Smooth muscle cell (in vitro differentiated cells): Measurements from ENCODE around the gene DHX40. TPM values are rescaled to one million over a fixed set of nuclear protein-coding genes. Genes with fewer than 3 reads are reported as not detected.
A peak's percentile ranks its signal among the peaks of the same experiment; 100 is the strongest.
"Not testable (repeated sequence)": the region's sequence is repeated elsewhere in the genome, so short reads cannot be mapped to it uniquely, and the experiment has no call there.

Experiments
- DNase-seq: peaks from one replicate; lab custom pipeline; 2025; ENCODE audit not compliant: unreplicated experiment; lab: John Stamatoyannopoulos, UW
- H2AFZ ChIP-seq: fragments of 200-600 bp; sonication (generic); 2 replicates; pipeline ENCODE4 v1.6.0; 2016; ENCODE audit warnings: antibody characterized with exemption, low read depth, mild to moderate bottlenecking
- H3F3A ChIP-seq: fragments of 200-600 bp; sonication (generic); 2 replicates; pipeline ENCODE4 v1.6.0; 2017; ENCODE audit warnings: antibody characterized with exemption, low read depth
- H3K27ac ChIP-seq: fragments of 200-600 bp; sonication (generic); 2 replicates; pipeline ENCODE4 v1.5.1; 2016; ENCODE audit warnings: low read depth, mild to moderate bottlenecking
- H3K27me3 ChIP-seq: fragments of 200-600 bp; sonication (generic); 2 replicates; pipeline ENCODE4 v1.6.1; 2016; ENCODE audit warnings: low read depth, mild to moderate bottlenecking
- H3K36me3 ChIP-seq: fragments of 200-600 bp; sonication (generic); 2 replicates; pipeline ENCODE4 v1.5.1; 2016; ENCODE audit warnings: low read depth
- H3K4me1 ChIP-seq: fragments of 200-600 bp; sonication (generic); 2 replicates; pipeline ENCODE4 v1.5.1; 2016; ENCODE audit warnings: low read depth
- H3K4me2 ChIP-seq: fragments of 200-600 bp; sonication (generic); 2 replicates; pipeline ENCODE4 v1.6.0; 2016; ENCODE audit warnings: mild to moderate bottlenecking
- H3K4me3 ChIP-seq: fragments of 200-600 bp; sonication (generic); 2 replicates; pipeline ENCODE4 v1.5.1; 2016; ENCODE audit warnings: mild to moderate bottlenecking
- H3K79me2 ChIP-seq: fragments of 200-600 bp; sonication (generic); 2 replicates; pipeline ENCODE4 v1.6.0; 2016; ENCODE audit warnings: low read depth, mild to moderate bottlenecking
- H3K9ac ChIP-seq: fragments of 200-600 bp; sonication (generic); 2 replicates; pipeline ENCODE4 v1.6.0; 2016; ENCODE audit warnings: low read depth
- H3K9me3 ChIP-seq: fragments of 200-600 bp; sonication (generic); replicated peaks from 2 replicates; pipeline ENCODE4 v1.5.1; 2016; ENCODE audit warnings: low read depth
- H4K20me1 ChIP-seq: fragments of 200-600 bp; sonication (generic); 2 replicates; pipeline ENCODE4 v1.6.0; 2016; ENCODE audit warnings: low read depth
- CTCF ChIP-seq: fragments of 200-600 bp; sonication (generic); IDR thresholded peaks from 2 replicates; pipeline ENCODE4 v1.5.1; 2017; ENCODE audit warnings: borderline replicate concordance, mild to moderate bottlenecking, antibody characterized with exemption; ENCODE audit not compliant: insufficient read depth, poor library complexity, severe bottlenecking
- WGBS: methylation state at CpG from one replicate; pipeline ENCODE4 v1.1.7; 2016; ENCODE audit warnings: low lambda C conversion rate; 5-methylcytosine and 5-hydroxymethylcytosine counted together
- polyA plus RNA-seq: library from polyadenylated mRNA; unstranded; fragments of >200 nt; fragmentation: Nextera tagmentation; extraction: Ambion mirVana; gene quantifications from 2 replicates; pipeline ENCODE4 v1.2.1, GENCODE V29; 2016
- total RNA-seq: library from RNA; depleted of rRNA; stranded (reverse); fragments of >200 nt; gene quantifications from 2 replicates; pipeline ENCODE4 v1.2.3, GENCODE V29; 2014

Gene DHX40
- total and polyA plus RNA-seq, 2 experiments from 2014 or later = 16.5 to 44.7 TPM

GRCh38 chr17:59547131-59547915 is 18.1 kb upstream of the DHX40 start:
- Histone ChIP-seq H3F3A (no peaks in the 10 kb centered on the region), H2AFZ (peak overlapping the region; percentile 82), H3K4me1 (no peaks in the 10 kb centered on the region), H4K20me1 (no peaks in the 10 kb centered on the region), H3K79me2 (no peaks in the 10 kb centered on the region), H3K36me3 (no peaks in the 10 kb centered on the region), H3K27me3 (peaks cover 11% of the 10 kb centered on the region), H3K27ac (no peak overlapping the region), H3K4me2 (no peak overlapping the region), H3K9ac (no peak overlapping the region), H3K4me3 (no peak overlapping the region), H3K9me3 (no peaks in the 10 kb centered on the region)
- no peak for DNase-seq
- no peak for TF ChIP-seq CTCF
- 72% methylated on average over 9 of the region's 9 CpGs for WGBS

- H3K36me3 ChIP-seq, DNase-seq, H3F3A ChIP-seq, H3K9me3 ChIP-seq, H3K4me3 ChIP-seq, H3K9ac ChIP-seq, H3K27ac ChIP-seq, H3K4me1 ChIP-seq, H3K79me2 ChIP-seq, H4K20me1 ChIP-seq, H3K27me3 ChIP-seq, H3K4me2 ChIP-seq, H2AFZ ChIP-seq: not testable (repeated sequence)
- 70% methylated on average over 10 of the region's 10 CpGs for WGBS
Measured at GRCh38 chr17:59548985-59549384, 16.4 kb upstream of the DHX40 start.

- 98% methylated on average over 3 of the region's 4 CpGs for WGBS
- no peaks in the 10 kb centered on the region for H3K79me2 ChIP-seq
- no peak overlapping the region for H3K9ac ChIP-seq
- no peaks in the 10 kb centered on the region for H3K27me3 ChIP-seq
- H3K4me3 ChIP-seq = no peak overlapping the region
- H3K36me3 ChIP-seq = no peaks in the 10 kb centered on the region
- H2AFZ ChIP-seq = no peak overlapping the region
- H4K20me1 ChIP-seq = no peaks in the 10 kb centered on the region
- H3F3A ChIP-seq = no peaks in the 10 kb centered on the region
- DNase-seq = no peak
- no peaks in the 10 kb centered on the region for H3K9me3 ChIP-seq
- no peak overlapping the region for H3K4me2 ChIP-seq
- no peak overlapping the region for H3K27ac ChIP-seq
- no peaks in the 10 kb centered on the region for H3K4me1 ChIP-seq
- no peak for TF ChIP-seq CTCF
Measured at GRCh38 chr17:59550703-59551102, 14.7 kb upstream of the DHX40 start.

DNA sequence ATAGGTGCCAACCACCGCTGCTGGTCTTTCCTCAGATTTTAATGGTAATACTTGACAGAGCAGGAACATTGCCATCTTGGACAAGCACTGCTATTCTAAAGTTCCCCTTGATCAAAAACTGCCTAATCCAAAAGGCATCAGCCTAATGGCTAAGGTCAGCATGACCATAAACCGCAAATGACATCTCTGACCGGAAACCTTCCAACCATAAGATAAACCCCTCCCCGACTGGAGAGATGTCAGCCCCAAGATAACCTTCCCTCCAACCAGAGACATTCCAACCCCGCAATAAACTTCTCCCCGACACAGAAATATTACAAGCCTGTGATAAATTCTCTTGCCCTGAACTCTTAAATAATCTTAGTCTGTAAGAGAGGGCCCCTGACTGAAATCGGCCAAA is 7.4 kb upstream of the DHX40 start:
- no peaks in the 10 kb centered on the region for H4K20me1 ChIP-seq
- H3K4me2 ChIP-seq = no peak overlapping the region
- H3K79me2 ChIP-seq = no peaks in the 10 kb centered on the region
- no peak overlapping the region for H3K9ac ChIP-seq
- no peak overlapping the region for H3K4me3 ChIP-seq
- no peak for TF ChIP-seq CTCF
- no peaks in the 10 kb centered on the region for H3K4me1 ChIP-seq
- H3K27ac ChIP-seq = no peak overlapping the region
- H3K9me3 ChIP-seq = no peaks in the 10 kb centered on the region
- no peaks in the 10 kb centered on the region for H3K27me3 ChIP-seq
- H2AFZ ChIP-seq = no peak overlapping the region
- H3F3A ChIP-seq = no peaks in the 10 kb centered on the region
- 53% methylated on average over 7 of the region's 7 CpGs for WGBS
- DNase-seq = no peak
- H3K36me3 ChIP-seq = no peaks in the 10 kb centered on the region
